ENCODE data around the gene GIPR. TPM values are rescaled to one million over a fixed set of nuclear protein-coding genes. Genes with fewer than 3 reads are reported as not detected.
A peak's percentile ranks its signal among the peaks of the same experiment; 100 is the strongest.

Gene GIPR
- total and polyA plus RNA-seq, 2 donors (not counting 1 experiment from before 2014, with no cell fraction given), result 0.25 TPM; not detected in 1

GRCh38 chr19:45716359-45717130 is 48.5 kb downstream of the GIPR start:
- Histone ChIP-seq H3K79me2 (ENCODE audit: control insufficient read depth, insufficient read depth, low read length) (peaks cover 22% of the 10 kb centered on the region), H2AFZ (ENCODE audit: low read length) (peak overlapping the region; percentile 75), H3K36me3 (ENCODE audit: control insufficient read depth, insufficient read depth, low read length) (peaks cover 17% of the 10 kb centered on the region), H3K9ac (ENCODE audit: insufficient read depth, low read length) (peak overlapping the region; percentile 62), H3K27ac (ENCODE audit: insufficient read depth, low read length) (peak overlapping the region; percentile 74), H3K9me3 (ENCODE audit: control insufficient read depth, insufficient read depth, low read depth, low read length) (no peaks in the 10 kb centered on the region), H3K4me2 (ENCODE audit: extremely low read depth, insufficient read depth, low read length) (peak overlapping the region; percentile 100), H3K4me1 (ENCODE audit: control insufficient read depth, extremely low read depth, insufficient read depth, low read length) (peaks cover 6% of the 10 kb centered on the region), H3K4me3 (replicated peaks in 1 of 4; ENCODE audit: control extremely low read depth in 1 of 4, insufficient read depth in 1 of 4, low read depth in 3 of 4, low read length in 4 of 4) (peak overlapping the region; percentile 82 to 98 (median 96)), H4K20me1 (ENCODE audit: control insufficient read depth, extremely low read depth, insufficient read depth, low read length) (no peaks in the 10 kb centered on the region), H3K27me3 (ENCODE audit: control insufficient read depth, insufficient read depth, low read length) (no peaks in the 10 kb centered on the region)
- TF ChIP-seq EZH2 (IDR thresholded peaks at IDR 0.05; ENCODE audit: low read length, missing control alignments) (no peak), CTCF (conservative IDR thresholded peaks at IDR 0.05 in 1 of 2, IDR thresholded peaks at IDR 0.05 in 1 of 2; ENCODE audit: low read depth in 1 of 2, low read length in 2 of 2) (no peak)
- peak in 1 of 2 donors; percentile 36 for DNase-seq (ENCODE audit: low read depth in 2 of 2)

GRCh38 chr19:45717131-45717982 is 49.3 kb downstream of the GIPR start:
- H3K79me2 ChIP-seq (ENCODE audit: control insufficient read depth, insufficient read depth, low read length), result peaks cover 24% of the 10 kb centered on the region
- DNase-seq (ENCODE audit: low read depth in 2 of 2), result peak; percentile 98 to 100
- H3K9ac ChIP-seq (ENCODE audit: insufficient read depth, low read length), result peak overlapping the region; percentile 62
- TF ChIP-seq EZH2 (IDR thresholded peaks at IDR 0.05; ENCODE audit: low read length, missing control alignments) (no peak), CTCF (conservative IDR thresholded peaks at IDR 0.05 in 1 of 2, IDR thresholded peaks at IDR 0.05 in 1 of 2; ENCODE audit: low read depth in 1 of 2, low read length in 2 of 2) (peak in 1 of 2 donors; percentile 15)
- peaks cover 9% of the 10 kb centered on the region for H3K36me3 ChIP-seq (ENCODE audit: control insufficient read depth, insufficient read depth, low read length)
- no peaks in the 10 kb centered on the region for H3K9me3 ChIP-seq (ENCODE audit: control insufficient read depth, insufficient read depth, low read depth, low read length)
- peak overlapping the region; percentile 86 for H3K27ac ChIP-seq (ENCODE audit: insufficient read depth, low read length)
- peaks cover 8% of the 10 kb centered on the region for H3K4me1 ChIP-seq (ENCODE audit: control insufficient read depth, extremely low read depth, insufficient read depth, low read length)
- H2AFZ ChIP-seq (ENCODE audit: low read length), result peak overlapping the region; percentile 63
- peak overlapping the region; percentile 82 to 98 (median 96) for H3K4me3 ChIP-seq (replicated peaks in 1 of 4; ENCODE audit: control extremely low read depth in 1 of 4, insufficient read depth in 1 of 4, low read depth in 3 of 4, low read length in 4 of 4)
- no peaks in the 10 kb centered on the region for H3K27me3 ChIP-seq (ENCODE audit: control insufficient read depth, insufficient read depth, low read length)
- peak overlapping the region; percentile 100 for H3K4me2 ChIP-seq (ENCODE audit: extremely low read depth, insufficient read depth, low read length)
- H4K20me1 ChIP-seq (ENCODE audit: control insufficient read depth, extremely low read depth, insufficient read depth, low read length), result no peaks in the 10 kb centered on the region
